Upper lobe of left lung (tissue), 4 donors: ENCODE data around the gene SSX4B.
"Not testable (repeated sequence)": the region's sequence is repeated elsewhere in the genome, so short reads cannot be mapped to it uniquely, and the experiment has no call there.

Source experiments
- CTCF ChIP-seq, 6 experiments: fragments of 450-650 bp in 4 of 6; fragments of 200-600 bp in 2 of 6; sonication (generic) in 2 of 6; IDR thresholded peaks; one replicate each; pipeline ENCODE4 v1.5.1; 2016 to 2019; ENCODE audit warnings: antibody characterized with exemption in 6 of 6
- EP300 ChIP-seq, 4 donors: sonication (generic); formaldehyde crosslinking; IDR thresholded peaks; one replicate each; pipeline ENCODE4 v1.5.1; 2017; ENCODE audit warnings: antibody characterized with exemption in 4 of 4, control low read depth in 2 of 4
- POLR2AphosphoS5 ChIP-seq, 2 donors: sonication (generic); formaldehyde crosslinking; IDR thresholded peaks; one replicate each; pipeline ENCODE4 v1.5.1; 2017; ENCODE audit warnings: antibody characterized with exemption in 2 of 2

- not testable (repeated sequence) for TF ChIP-seq POLR2AphosphoS5, CTCF, EP300 (IDR thresholded peaks at IDR 0.05)
These were observed 55.3 kb downstream of the SSX4B start, which contains the start of gene SSX3 for GRCh38 chrX:48356315-48357094.
